Measurements from ENCODE around the gene ADAMTS7. TPM values are rescaled to one million over a fixed set of nuclear protein-coding genes. Genes with fewer than 3 reads are reported as not detected.
"Not testable (repeated sequence)": the region's sequence is repeated elsewhere in the genome, so short reads cannot be mapped to it uniquely, and the experiment has no call there.

The ADAMTS7 gene
- polyA plus RNA-seq, 1 donor: 13.7 TPM

GRCh38 chr15:78753751-78754535, 57.3 kb downstream of the ADAMTS7 start:
- not testable (repeated sequence) for DNase-seq (ENCODE audit: low read depth)

- DNase-seq (ENCODE audit: low read depth): not testable (repeated sequence)
Observed at GRCh38 chr15:78753359-78753659, 58.0 kb downstream of the ADAMTS7 start.

GRCh38 chr15:78752492-78753358, 58.5 kb downstream of the ADAMTS7 start:
- DNase-seq (ENCODE audit: low read depth): no peak

GRCh38 chr15:78751602-78751979, 59.7 kb downstream of the ADAMTS7 start:
- DNase-seq (ENCODE audit: low read depth): no peak

GRCh38 chr15:78750974-78751601, 60.2 kb downstream of the ADAMTS7 start:
- not testable (repeated sequence) for DNase-seq (ENCODE audit: low read depth)

- no peak for DNase-seq (ENCODE audit: low read depth)
Observed at GRCh38 chr15:78750566-78750965, 60.7 kb downstream of the ADAMTS7 start.

- no peak for DNase-seq (ENCODE audit: low read depth)
Observed at GRCh38 chr15:78749831-78750230, 61.4 kb downstream of the ADAMTS7 start.

GRCh38 chr15:78747877-78748276, 63.4 kb downstream of the ADAMTS7 start:
- not testable (repeated sequence) for DNase-seq (ENCODE audit: low read depth)

- not testable (repeated sequence) for DNase-seq (ENCODE audit: low read depth)
Observed at GRCh38 chr15:78741674-78742073, 69.6 kb downstream of the ADAMTS7 start.

- DNase-seq (ENCODE audit: low read depth): no peak
Observed at GRCh38 chr15:78740904-78741274, 70.4 kb downstream of the ADAMTS7 start.

- no peak for DNase-seq (ENCODE audit: low read depth)
Observed at GRCh38 chr15:78739996-78740903, 71.0 kb downstream of the ADAMTS7 start.

GRCh38 chr15:78739206-78739605, 72.1 kb downstream of the ADAMTS7 start:
- no peak for DNase-seq (ENCODE audit: low read depth)

- not testable (repeated sequence) for DNase-seq (ENCODE audit: low read depth)
Observed at GRCh38 chr15:78737931-78738558, 73.2 kb downstream of the ADAMTS7 start.

GRCh38 chr15:78737187-78737820, 74.0 kb downstream of the ADAMTS7 start:
- DNase-seq (ENCODE audit: low read depth): no peak

- DNase-seq (ENCODE audit: low read depth): not testable (repeated sequence)
Observed at GRCh38 chr15:78736286-78736685, 75.0 kb downstream of the ADAMTS7 start.

- no peak for DNase-seq (ENCODE audit: low read depth)
Observed at GRCh38 chr15:78734451-78735064, 76.7 kb downstream of the ADAMTS7 start.

GRCh38 chr15:78732634-78733033, 78.6 kb downstream of the ADAMTS7 start:
- no peak for DNase-seq (ENCODE audit: low read depth)

- DNase-seq (ENCODE audit: low read depth): no peak
Observed at GRCh38 chr15:78730955-78731354, 80.3 kb downstream of the ADAMTS7 start.

- not testable (repeated sequence) for DNase-seq (ENCODE audit: low read depth)
Observed at GRCh38 chr15:78728427-78728826, 82.8 kb downstream of the ADAMTS7 start.

- DNase-seq (ENCODE audit: low read depth): no peak
Observed at GRCh38 chr15:78727561-78727960, 83.7 kb downstream of the ADAMTS7 start.

Measured in forelimb muscle (tissue), 1 donor.